ENCODE data around the gene UGT1A5.

GRCh38 chr2:233820774-233821105, 108.0 kb downstream of the UGT1A5 start:
- TF ChIP-seq GATA2 (IDR thresholded peaks at IDR 0.05; ENCODE audit: low read depth, low read length) (no peak), GATA3 (IDR thresholded peaks at IDR 0.05; ENCODE audit: low read depth, low read length) (no peak)

All from SH-SY5Y (cell line).